ENCODE results near the gene TENM3.

TENM3 gene

DNA sequence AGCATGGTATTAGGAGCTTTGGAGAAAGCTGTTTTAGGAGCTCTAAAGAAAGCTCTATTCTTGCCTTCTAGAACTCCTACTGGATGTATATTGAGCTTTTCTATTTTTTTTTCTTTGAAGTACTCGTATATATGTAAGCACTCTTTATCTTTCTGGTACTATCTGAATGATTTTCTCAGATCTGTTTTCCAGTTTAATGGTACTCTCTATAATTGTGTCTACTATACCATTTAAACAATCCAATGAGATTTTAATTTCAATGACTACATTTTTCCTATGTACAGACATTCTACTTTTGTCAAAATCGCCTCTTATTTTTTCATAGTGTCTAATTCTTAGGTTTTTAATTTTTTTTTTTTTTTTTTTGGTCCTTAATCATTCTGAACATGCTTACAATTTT, 345.9 kb downstream of the TENM3 start:
- Histone ChIP-seq H3K4me1 (ENCODE audit: control insufficient read depth, insufficient read depth, low read length) (peaks cover 8% of the 10 kb centered on the region), H3K36me3 (ENCODE audit: control insufficient read depth, insufficient read depth, low read length) (no peaks in the 10 kb centered on the region), H3K9me3 (ENCODE audit: control insufficient read depth, insufficient read depth, low read length) (no peaks in the 10 kb centered on the region), H3K9ac (ENCODE audit: low read depth, low read length) (no peak overlapping the region), H3K27me3 (ENCODE audit: control insufficient read depth, insufficient read depth, low read length) (no peaks in the 10 kb centered on the region), H3K4me3 (ENCODE audit: low read depth, low read length) (no peak overlapping the region)

DNA sequence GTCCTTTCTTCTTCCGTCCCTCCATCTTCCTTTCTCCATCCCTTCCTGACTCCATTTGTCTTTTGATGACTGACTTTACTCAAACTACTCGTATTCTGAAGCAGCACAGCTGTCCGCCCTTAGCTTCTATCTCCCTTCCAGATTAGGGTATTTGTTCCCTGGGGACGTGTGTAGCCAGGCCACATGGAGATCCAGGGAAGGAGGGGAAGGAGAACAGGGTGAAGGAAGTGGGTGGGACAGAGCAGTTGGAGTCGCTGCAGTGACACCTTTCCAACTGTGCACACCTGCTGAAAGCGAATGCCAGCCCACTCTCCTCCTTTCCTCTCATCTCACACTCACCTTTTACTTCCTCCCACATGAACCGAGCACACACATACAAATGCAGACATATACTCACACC, 350.2 kb downstream of the TENM3 start:
- Histone ChIP-seq H3K4me1 (ENCODE audit: control insufficient read depth, insufficient read depth, low read length) (peaks cover 3% of the 10 kb centered on the region), H3K9me3 (ENCODE audit: control insufficient read depth, insufficient read depth, low read length) (no peaks in the 10 kb centered on the region), H3K27me3 (ENCODE audit: control insufficient read depth, insufficient read depth, low read length) (no peaks in the 10 kb centered on the region), H3K9ac (ENCODE audit: low read depth, low read length) (no peak overlapping the region), H3K36me3 (ENCODE audit: control insufficient read depth, insufficient read depth, low read length) (no peaks in the 10 kb centered on the region), H3K4me3 (ENCODE audit: low read depth, low read length) (no peak overlapping the region)

GRCh38 chr4:182593864-182594263, 350.7 kb downstream of the TENM3 start:
- H3K4me1 ChIP-seq (ENCODE audit: control insufficient read depth, insufficient read depth, low read length) = peaks cover 3% of the 10 kb centered on the region

DNA sequence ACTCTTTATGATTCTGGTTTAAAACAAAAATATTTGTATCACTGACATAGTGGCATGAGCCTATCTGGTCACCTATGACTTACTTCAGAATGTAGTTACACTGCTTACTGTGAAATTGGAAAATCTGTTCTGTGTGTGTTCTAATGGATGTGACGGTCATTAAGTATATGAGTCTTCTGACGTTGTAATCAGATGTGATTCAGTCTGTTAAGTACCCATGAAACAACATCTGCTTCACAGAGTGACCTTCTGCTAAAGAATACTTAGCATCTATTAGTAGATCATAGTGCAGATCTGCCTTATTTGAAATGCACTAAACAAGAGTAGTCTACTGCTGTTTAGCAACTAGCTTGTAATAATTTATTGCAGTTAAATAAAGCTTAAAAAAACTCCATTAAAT, 356.9 kb downstream of the TENM3 start:
- Histone ChIP-seq H3K27me3 (ENCODE audit: control insufficient read depth, insufficient read depth, low read length) (no peaks in the 10 kb centered on the region), H3K36me3 (ENCODE audit: control insufficient read depth, insufficient read depth, low read length) (no peaks in the 10 kb centered on the region)

More at GRCh38 chr4:182593864-182594263, 350.7 kb downstream of the TENM3 start:
- no peaks in the 10 kb centered on the region for H3K36me3 ChIP-seq (ENCODE audit: control insufficient read depth, insufficient read depth, low read length)
- H3K4me3 ChIP-seq (ENCODE audit: low read depth, low read length) = no peak overlapping the region
- H3K9ac ChIP-seq (ENCODE audit: low read depth, low read length) = no peak overlapping the region
- H3K27me3 ChIP-seq (ENCODE audit: control insufficient read depth, insufficient read depth, low read length) = no peaks in the 10 kb centered on the region
- no peaks in the 10 kb centered on the region for H3K9me3 ChIP-seq (ENCODE audit: control insufficient read depth, insufficient read depth, low read length)

GRCh38 chr4:182600856-182601255, 357.7 kb downstream of the TENM3 start:
- H3K4me3 ChIP-seq (ENCODE audit: low read depth, low read length) = no peak overlapping the region
- no peaks in the 10 kb centered on the region for H3K27me3 ChIP-seq (ENCODE audit: control insufficient read depth, insufficient read depth, low read length)
- H3K4me1 ChIP-seq (ENCODE audit: control insufficient read depth, insufficient read depth, low read length) = no peaks in the 10 kb centered on the region
- H3K9ac ChIP-seq (ENCODE audit: low read depth, low read length) = no peak overlapping the region
- H3K9me3 ChIP-seq (ENCODE audit: control insufficient read depth, insufficient read depth, low read length) = no peaks in the 10 kb centered on the region
- no peaks in the 10 kb centered on the region for H3K36me3 ChIP-seq (ENCODE audit: control insufficient read depth, insufficient read depth, low read length)

More for the DNA sequence above, 356.9 kb downstream of the TENM3 start:
- H3K9me3 ChIP-seq (ENCODE audit: control insufficient read depth, insufficient read depth, low read length) = no peaks in the 10 kb centered on the region
- no peak overlapping the region for H3K4me3 ChIP-seq (ENCODE audit: low read depth, low read length)
- no peak overlapping the region for H3K9ac ChIP-seq (ENCODE audit: low read depth, low read length)
- H3K4me1 ChIP-seq (ENCODE audit: control insufficient read depth, insufficient read depth, low read length) = no peaks in the 10 kb centered on the region

GRCh38 chr4:182604161-182604622, 361.0 kb downstream of the TENM3 start:
- no peak overlapping the region for H3K4me3 ChIP-seq (ENCODE audit: low read depth, low read length)
- H3K27me3 ChIP-seq (ENCODE audit: control insufficient read depth, insufficient read depth, low read length) = no peaks in the 10 kb centered on the region
- H3K4me1 ChIP-seq (ENCODE audit: control insufficient read depth, insufficient read depth, low read length) = no peaks in the 10 kb centered on the region
- no peak overlapping the region for H3K9ac ChIP-seq (ENCODE audit: low read depth, low read length)
- H3K36me3 ChIP-seq (ENCODE audit: control insufficient read depth, insufficient read depth, low read length) = no peaks in the 10 kb centered on the region
- no peaks in the 10 kb centered on the region for H3K9me3 ChIP-seq (ENCODE audit: control insufficient read depth, insufficient read depth, low read length)

- Histone ChIP-seq H3K36me3 (ENCODE audit: control insufficient read depth, insufficient read depth, low read length) (no peaks in the 10 kb centered on the region), H3K9ac (ENCODE audit: low read depth, low read length) (no peak overlapping the region), H3K9me3 (ENCODE audit: control insufficient read depth, insufficient read depth, low read length) (no peaks in the 10 kb centered on the region), H3K4me3 (ENCODE audit: low read depth, low read length) (no peak overlapping the region), H3K4me1 (ENCODE audit: control insufficient read depth, insufficient read depth, low read length) (no peaks in the 10 kb centered on the region), H3K27me3 (ENCODE audit: control insufficient read depth, insufficient read depth, low read length) (no peaks in the 10 kb centered on the region)
Observed at GRCh38 chr4:182604953-182605352, 361.8 kb downstream of the TENM3 start.

- H3K27me3 ChIP-seq (ENCODE audit: control insufficient read depth, insufficient read depth, low read length) = no peaks in the 10 kb centered on the region
- H3K9ac ChIP-seq (ENCODE audit: low read depth, low read length) = no peak overlapping the region
- H3K9me3 ChIP-seq (ENCODE audit: control insufficient read depth, insufficient read depth, low read length) = no peaks in the 10 kb centered on the region
- H3K36me3 ChIP-seq (ENCODE audit: control insufficient read depth, insufficient read depth, low read length) = no peaks in the 10 kb centered on the region
- H3K4me3 ChIP-seq (ENCODE audit: low read depth, low read length) = no peak overlapping the region
- H3K4me1 ChIP-seq (ENCODE audit: control insufficient read depth, insufficient read depth, low read length) = no peaks in the 10 kb centered on the region
Observed at GRCh38 chr4:182608525-182608924, 365.3 kb downstream of the TENM3 start.

DNA sequence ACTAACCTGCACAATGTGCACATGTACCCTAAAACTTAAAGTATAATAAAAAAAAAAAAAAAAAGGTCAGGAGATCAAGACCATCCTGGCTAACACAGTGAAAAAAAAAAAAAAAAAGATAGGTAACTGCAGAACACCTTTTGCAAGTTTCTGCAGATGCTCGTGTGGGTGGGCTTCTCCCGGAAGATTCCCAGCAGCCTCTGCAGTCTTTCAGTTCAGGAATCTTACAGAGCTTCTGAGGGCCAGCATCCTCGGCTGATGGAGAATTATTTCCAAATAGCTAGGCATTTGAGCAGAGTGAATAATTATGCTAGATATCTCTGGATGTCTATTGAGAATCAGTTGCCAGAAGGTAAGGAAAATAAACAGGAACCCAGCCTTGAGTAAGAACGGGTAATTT, 373.3 kb downstream of the TENM3 start:
- Histone ChIP-seq H3K9ac (ENCODE audit: low read depth, low read length) (no peak overlapping the region), H3K9me3 (ENCODE audit: control insufficient read depth, insufficient read depth, low read length) (no peaks in the 10 kb centered on the region), H3K27me3 (ENCODE audit: control insufficient read depth, insufficient read depth, low read length) (no peaks in the 10 kb centered on the region), H3K36me3 (ENCODE audit: control insufficient read depth, insufficient read depth, low read length) (no peaks in the 10 kb centered on the region), H3K4me1 (ENCODE audit: control insufficient read depth, insufficient read depth, low read length) (no peaks in the 10 kb centered on the region), H3K4me3 (ENCODE audit: low read depth, low read length) (no peak overlapping the region)

GRCh38 chr4:182619660-182620059, 376.5 kb downstream of the TENM3 start:
- Histone ChIP-seq H3K4me1 (ENCODE audit: control insufficient read depth, insufficient read depth, low read length) (no peaks in the 10 kb centered on the region), H3K9me3 (ENCODE audit: control insufficient read depth, insufficient read depth, low read length) (no peaks in the 10 kb centered on the region), H3K36me3 (ENCODE audit: control insufficient read depth, insufficient read depth, low read length) (no peaks in the 10 kb centered on the region), H3K4me3 (ENCODE audit: low read depth, low read length) (no peak overlapping the region), H3K27me3 (ENCODE audit: control insufficient read depth, insufficient read depth, low read length) (no peaks in the 10 kb centered on the region), H3K9ac (ENCODE audit: low read depth, low read length) (no peak overlapping the region)

DNA sequence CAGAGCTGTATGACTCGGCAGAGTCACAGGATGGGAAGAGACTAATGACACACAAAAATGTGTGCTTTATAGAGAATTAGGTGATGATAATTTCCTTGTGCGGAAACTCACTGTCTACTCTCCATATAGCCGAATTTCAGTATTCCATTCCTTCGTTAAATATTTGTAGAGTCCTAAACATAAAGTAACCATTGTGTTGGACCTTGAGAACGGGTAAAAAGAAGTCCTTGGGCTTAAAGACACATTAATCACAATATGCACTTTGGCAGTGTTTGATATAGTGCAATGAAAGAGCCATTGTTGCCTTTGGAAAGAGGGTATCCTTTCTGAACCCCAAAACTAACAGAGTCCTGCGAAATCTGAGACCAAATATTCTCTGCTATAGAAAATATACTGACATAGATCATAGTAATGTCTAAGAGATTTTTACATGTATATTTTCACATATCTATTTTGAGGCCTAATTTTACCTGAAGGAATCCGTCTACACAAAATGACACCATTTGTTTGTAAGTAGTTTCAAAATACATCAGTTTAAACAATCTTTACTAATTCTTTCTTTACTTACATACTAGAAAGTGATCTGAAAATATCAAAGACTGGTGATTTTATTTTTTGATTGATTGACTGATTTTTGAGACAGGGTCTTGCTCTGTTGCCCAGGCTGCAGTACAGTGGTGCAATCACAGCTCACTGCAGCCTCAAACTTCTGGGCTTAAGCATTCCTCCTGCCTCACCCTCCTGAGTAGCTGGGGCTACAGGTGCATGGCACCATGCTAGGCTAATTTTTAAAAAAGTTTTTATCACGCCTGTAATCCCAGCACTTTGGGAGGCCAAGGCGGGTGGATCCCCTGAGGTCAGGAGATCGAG, 377.1 kb downstream of the TENM3 start:
- Histone ChIP-seq H3K4me1 (ENCODE audit: control insufficient read depth, insufficient read depth, low read length) (no peaks in the 10 kb centered on the region), H3K9me3 (ENCODE audit: control insufficient read depth, insufficient read depth, low read length) (no peaks in the 10 kb centered on the region), H3K9ac (ENCODE audit: low read depth, low read length) (no peak overlapping the region), H3K27me3 (ENCODE audit: control insufficient read depth, insufficient read depth, low read length) (no peaks in the 10 kb centered on the region), H3K36me3 (ENCODE audit: control insufficient read depth, insufficient read depth, low read length) (no peaks in the 10 kb centered on the region), H3K4me3 (ENCODE audit: low read depth, low read length) (no peak overlapping the region)

DNA sequence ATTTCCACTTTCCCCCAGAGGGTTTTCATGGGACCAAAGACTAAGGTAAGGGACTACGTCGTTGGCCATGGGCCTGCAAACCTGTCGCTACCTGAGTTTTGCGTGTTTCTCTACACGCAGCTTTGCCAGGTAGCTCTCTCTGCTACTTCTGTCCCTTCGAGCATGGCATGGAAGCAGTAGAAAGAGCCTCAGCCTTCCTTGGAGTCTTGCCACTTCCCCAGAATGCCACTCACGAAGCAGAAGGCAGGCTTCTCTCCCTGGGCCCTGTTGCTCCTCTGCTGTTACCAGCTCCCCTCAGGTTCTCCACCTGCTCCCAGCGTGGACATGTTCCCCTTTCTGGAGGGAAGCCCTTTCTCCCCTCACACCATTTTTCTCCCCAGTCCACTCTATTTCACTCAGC, 381.1 kb downstream of the TENM3 start:
- no peaks in the 10 kb centered on the region for H3K27me3 ChIP-seq (ENCODE audit: control insufficient read depth, insufficient read depth, low read length)
- no peaks in the 10 kb centered on the region for H3K4me1 ChIP-seq (ENCODE audit: control insufficient read depth, insufficient read depth, low read length)
- H3K9ac ChIP-seq (ENCODE audit: low read depth, low read length) = no peak overlapping the region
- no peaks in the 10 kb centered on the region for H3K9me3 ChIP-seq (ENCODE audit: control insufficient read depth, insufficient read depth, low read length)
- no peak overlapping the region for H3K4me3 ChIP-seq (ENCODE audit: low read depth, low read length)
- no peaks in the 10 kb centered on the region for H3K36me3 ChIP-seq (ENCODE audit: control insufficient read depth, insufficient read depth, low read length)
